NCI-H1417 (cell line): Measurements from ENCODE around the gene FAM13C.
A peak's percentile ranks its signal among the peaks of the same experiment; 100 is the strongest.

Source experiments
- DNase-seq, 3 experiments: peaks; one replicate each; lab custom pipeline; 2025; lab: John Stamatoyannopoulos, UW

The FAM13C gene

GRCh38 chr10:59317066-59317465 is 45.3 kb downstream of the FAM13C start:
- no peak for DNase-seq

- no peak for DNase-seq
These were observed 46.9 kb downstream of the FAM13C start for GRCh38 chr10:59315465-59315864.

- no peak for DNase-seq
These were observed 48.1 kb downstream of the FAM13C start for GRCh38 chr10:59314268-59314667.

GRCh38 chr10:59312247-59312646 is 50.1 kb downstream of the FAM13C start:
- DNase-seq = no peak

GRCh38 chr10:59311025-59311424 is 51.3 kb downstream of the FAM13C start:
- peak in 1 of 3 experiments; percentile 25 for DNase-seq

- no peak for DNase-seq
These were observed 51.9 kb downstream of the FAM13C start for GRCh38 chr10:59310324-59310914.

DNA sequence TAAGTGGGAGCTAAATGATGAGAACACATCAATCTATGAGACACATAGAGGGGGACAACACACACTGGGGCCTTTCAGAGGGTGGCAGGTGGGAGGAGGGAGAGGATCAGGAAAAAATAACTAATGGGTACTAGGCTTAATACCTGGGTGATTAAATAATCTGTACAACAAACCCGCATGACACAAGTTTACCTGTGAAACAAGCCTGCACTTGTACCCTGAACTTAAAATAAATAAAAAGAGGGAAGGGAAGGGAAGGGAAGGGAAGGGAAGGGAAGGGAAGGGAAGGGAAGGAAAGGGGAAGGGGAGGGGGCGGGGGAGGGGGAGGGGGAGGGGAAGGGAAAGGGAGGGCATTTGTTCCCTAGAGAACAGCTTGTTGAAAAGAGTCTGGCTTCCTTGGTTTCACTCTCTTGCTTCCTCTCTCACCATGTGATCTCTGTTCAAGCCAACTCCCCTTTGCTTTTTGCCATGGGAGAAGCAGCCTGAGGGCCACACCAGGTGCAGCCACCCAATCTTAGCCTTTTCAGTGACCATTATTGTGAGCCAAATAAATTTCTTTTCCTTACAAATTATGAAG is 57.7 kb downstream of the FAM13C start:
- DNase-seq = no peak

- no peak for DNase-seq
These were observed 59.3 kb downstream of the FAM13C start for GRCh38 chr10:59303018-59303417.

DNA sequence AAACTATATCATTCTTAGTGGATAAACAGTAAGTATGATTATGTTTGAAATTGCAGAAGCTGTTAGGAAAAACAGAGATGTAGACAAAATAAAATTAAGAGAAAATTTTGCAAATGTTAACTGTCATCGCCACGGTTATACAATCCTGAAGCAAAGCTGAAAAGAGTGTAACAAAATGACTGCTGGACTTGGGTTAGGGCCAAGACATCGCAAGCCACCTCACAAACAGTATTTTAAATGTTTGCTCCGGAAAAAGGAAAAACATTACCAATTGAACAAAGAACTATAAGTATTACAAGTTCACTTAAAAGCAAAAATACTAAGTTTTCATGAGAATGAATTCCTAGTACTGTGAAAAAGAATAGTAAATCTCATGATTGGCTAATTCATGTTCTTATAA is 60.0 kb downstream of the FAM13C start:
- no peak for DNase-seq

DNA sequence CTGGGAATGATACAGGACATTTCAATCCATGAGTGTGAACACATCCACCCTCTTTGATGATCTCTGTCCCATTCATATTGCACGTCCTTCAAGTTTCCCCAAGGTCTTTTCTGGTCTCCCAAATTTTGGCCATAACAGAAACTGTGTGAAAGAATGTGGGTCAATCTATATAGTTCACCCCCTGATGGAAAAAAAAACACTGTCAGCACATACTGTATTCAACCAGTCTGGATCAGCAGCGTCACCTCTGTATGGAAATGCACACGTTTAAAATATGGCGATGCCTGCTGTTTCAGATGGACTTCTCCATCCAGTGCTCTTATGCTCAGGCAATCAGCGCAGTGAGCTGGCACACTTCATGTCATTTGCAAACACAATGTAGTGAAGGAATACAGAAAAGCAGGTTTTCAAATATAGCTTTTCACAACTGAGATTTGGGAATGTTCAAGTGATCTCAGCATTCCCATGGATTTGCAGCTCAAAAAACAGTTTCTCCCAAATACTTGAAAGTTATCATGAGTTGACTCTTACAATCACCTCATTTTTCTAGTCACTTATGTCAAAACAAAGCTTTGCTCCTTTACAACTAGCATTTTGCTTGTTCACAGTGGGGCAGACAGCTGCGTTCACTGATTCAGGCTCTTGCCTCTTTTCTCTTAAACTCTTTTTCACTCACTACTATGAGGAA is 61.1 kb downstream of the FAM13C start:
- no peak for DNase-seq

- DNase-seq = no peak
These were observed 62.0 kb downstream of the FAM13C start for GRCh38 chr10:59300386-59300785.

GRCh38 chr10:59299933-59300332 is 62.4 kb downstream of the FAM13C start:
- DNase-seq = no peak

- no peak for DNase-seq
These were observed 71.9 kb downstream of the FAM13C start for GRCh38 chr10:59290448-59290847.

GRCh38 chr10:59289853-59290252 is 72.5 kb downstream of the FAM13C start:
- no peak for DNase-seq

DNA sequence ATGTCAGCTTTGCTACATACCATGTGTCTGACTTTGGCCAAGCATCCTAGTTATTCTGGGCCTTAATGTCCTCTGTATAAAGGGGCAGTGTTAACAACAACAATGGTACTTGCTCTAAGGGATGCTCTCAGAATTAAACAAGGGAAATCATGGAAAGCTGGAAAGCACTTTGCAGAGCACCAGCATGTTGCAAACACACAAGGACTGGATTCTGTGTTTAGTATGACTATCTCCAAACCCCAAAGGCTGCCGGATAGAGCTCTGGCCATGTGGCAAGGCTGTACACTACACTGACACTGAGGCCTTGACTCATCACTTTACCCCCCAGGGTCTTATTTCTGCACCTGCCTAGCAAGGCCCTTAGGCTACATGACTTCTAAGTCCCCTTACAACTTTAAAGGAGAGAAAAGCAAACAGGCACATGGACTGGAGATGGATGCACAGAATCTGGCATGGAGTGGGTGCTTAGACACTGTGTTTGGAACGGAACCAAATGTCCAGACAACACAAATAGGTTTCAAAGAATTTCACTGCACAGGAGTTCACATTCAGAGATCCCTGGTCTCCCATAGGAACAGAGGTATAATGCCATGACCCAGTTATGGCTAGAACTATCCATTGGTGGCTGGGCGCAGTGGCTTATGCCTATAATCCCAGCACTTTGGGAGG is 74.6 kb downstream of the FAM13C start:
- DNase-seq = peak in 1 of 3 experiments; percentile 7

- no peak for DNase-seq
These were observed 76.5 kb downstream of the FAM13C start for GRCh38 chr10:59285848-59286247.

- no peak for DNase-seq
These were observed 77.3 kb downstream of the FAM13C start for GRCh38 chr10:59285073-59285472.

DNA sequence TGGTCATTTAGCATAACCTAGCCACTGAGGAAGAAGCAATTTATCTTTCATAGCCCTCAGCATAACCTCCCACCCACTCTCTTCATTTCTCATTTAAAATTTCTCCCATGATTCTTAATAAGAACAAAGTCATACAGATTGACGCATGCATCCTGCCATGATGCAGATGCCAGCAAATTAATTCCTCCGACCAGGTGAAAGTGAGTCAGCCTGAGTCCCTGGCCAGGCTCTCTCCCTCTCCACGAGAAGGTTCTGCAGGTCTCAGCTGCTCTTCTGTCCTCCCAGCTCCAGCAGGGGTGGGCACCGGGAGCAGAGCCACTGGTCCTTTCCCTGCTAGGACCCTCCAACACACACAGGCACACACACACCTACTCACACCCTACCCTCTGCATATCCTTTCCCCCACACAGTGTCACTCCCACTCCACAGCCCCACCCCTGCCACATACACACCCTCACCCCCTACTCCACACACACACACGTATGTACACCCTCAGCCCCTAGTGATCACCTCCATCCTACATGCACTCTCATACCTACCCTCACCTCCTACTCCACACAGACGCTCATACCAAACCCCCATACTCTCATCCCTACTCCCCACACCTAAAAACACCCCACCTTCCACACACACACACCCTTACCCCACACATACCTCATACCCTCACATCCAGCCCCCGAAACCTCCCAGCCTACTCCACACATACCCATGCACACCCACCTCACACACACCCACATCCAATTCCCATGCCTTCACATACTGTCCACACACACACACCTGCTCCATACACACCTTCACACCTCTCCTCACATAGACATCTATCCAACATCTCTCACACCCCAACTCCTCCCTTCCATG is 78.0 kb downstream of the FAM13C start:
- DNase-seq = no peak

DNA sequence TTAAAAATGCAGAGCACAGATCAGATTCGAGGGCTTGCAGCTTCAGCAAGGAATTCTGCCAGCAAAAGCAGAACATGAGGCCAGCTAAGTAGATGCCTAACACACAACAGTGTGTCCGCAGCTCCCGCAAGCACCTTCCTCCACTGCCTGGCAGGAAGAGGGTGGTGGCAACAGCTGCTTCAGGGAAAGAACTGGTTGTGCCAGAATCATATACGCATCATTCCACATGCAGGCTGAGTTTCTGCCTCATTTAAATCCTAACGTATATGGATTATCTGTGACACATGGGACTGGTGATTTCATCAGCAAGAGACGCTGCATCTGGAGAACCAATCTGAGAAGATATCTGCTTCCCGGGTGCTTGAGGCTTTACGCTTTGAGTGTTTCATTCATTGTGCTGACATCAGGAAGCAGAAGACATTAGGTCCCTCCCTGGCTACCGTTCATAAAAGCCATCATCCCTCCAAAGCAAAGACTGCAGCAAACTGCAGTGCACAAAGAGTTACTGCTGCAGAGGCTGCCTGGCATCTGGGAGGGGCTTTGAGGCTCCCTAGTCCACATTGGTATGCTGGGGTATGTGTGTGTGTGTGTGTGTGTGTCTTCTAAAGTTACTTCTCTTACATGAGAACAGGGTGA is 78.8 kb downstream of the FAM13C start:
- peak in 2 of 3 experiments; percentile 7 to 55 for DNase-seq

DNA sequence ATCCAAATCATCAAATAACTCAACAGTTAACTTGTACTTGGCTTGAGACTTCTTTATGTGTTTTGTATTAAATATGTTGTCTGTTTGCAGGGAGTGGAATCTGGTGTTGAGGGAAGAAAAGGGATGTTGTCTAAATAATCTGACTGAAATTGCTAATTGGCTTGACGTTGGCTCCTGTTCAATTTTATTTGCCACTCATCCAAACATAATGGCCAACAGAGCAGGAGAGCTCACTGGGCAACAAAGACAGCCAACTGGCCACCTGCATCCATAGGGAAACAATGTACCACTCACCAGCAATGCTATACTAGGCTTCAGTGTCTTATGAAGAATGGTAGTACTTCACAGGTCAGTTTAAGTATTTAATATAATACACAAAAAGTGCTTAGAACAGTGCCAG is 80.5 kb downstream of the FAM13C start:
- DNase-seq = peak in 1 of 3 experiments; percentile 29

GRCh38 chr10:59279991-59280505 is 82.3 kb downstream of the FAM13C start:
- no peak for DNase-seq
